H1 (cell line): ENCODE measurements around the gene PIGC. TPM values are rescaled to one million over a fixed set of nuclear protein-coding genes. Genes with fewer than 3 reads are reported as not detected.

Experiments used
- CREB1 ChIP-seq: IDR thresholded peaks from 2 replicates; pipeline ENCODE4 v1.6.1; 2012; ENCODE audit warnings: inconsistent platforms
- POU5F1 ChIP-seq: IDR thresholded peaks from 2 replicates; pipeline ENCODE4 v1.6.1; 2011; ENCODE audit warnings: low read depth, mild to moderate bottlenecking, low read length, moderate library complexity
- SAP30 ChIP-seq: fragments of 300-600 bp; sonication (generic); IDR thresholded peaks from 2 replicates; pipeline ENCODE4 v1.7.1; 2012; ENCODE audit warnings: low read length, moderate library complexity, mild to moderate bottlenecking, inconsistent platforms; ENCODE audit not compliant: insufficient read depth, insufficient replicate concordance
- SP1 ChIP-seq: IDR thresholded peaks from 2 replicates; pipeline ENCODE4 v1.6.1; 2011; ENCODE audit warnings: low read depth, low read length
- SP2 ChIP-seq: IDR thresholded peaks from 2 replicates; pipeline ENCODE4 v1.6.1; 2012; ENCODE audit warnings: mild to moderate bottlenecking, low read length, inconsistent platforms
- TCF12 ChIP-seq: IDR thresholded peaks from 2 replicates; pipeline ENCODE4 v1.6.1; 2011; ENCODE audit warnings: low read depth, mild to moderate bottlenecking, low read length
- polyA plus RNA-seq, 7 experiments: library from polyadenylated mRNA; depleted of rRNA in 3 of 7; stranded (reverse) in 5 of 7; unstranded in 2 of 7; fragments of >200 nt in 5 of 7; fragments of 200-250 nt in 2 of 7; gene quantifications; 1 replicate in 5 of 7; 2 replicates in 1 of 7; 4 replicates in 1 of 7; pipeline versions ENCODE4 v1.2.1 to v1.2.3, GENCODE V29; 2011 to 2013; ENCODE audit warnings: missing spikeins in 2 of 7, mixed read lengths in 2 of 7
- total RNA-seq: library from RNA; stranded (reverse); fragmentation: NEBNext Ultra II Directional; extraction: Animal tissue kit (Norgen Biotek cat#: 25700); gene quantifications from 2 replicates; pipeline ENCODE4 v1.2.1, GENCODE V29; 2021
- TF ChIP-seq, protein P1 (sequence below): IDR thresholded peaks from 2 replicates; pipeline ENCODE4 v1.6.1; 2012; ENCODE audit warnings: low read length, inconsistent platforms
- TF ChIP-seq, protein P2 (sequence below): IDR thresholded peaks from 2 replicates; pipeline ENCODE4 v1.6.1; 2011; ENCODE audit warnings: low read depth, mild to moderate bottlenecking, low read length; ENCODE audit not compliant: insufficient read depth

The PIGC gene
- total and polyA plus RNA-seq, 2 of the 8 experiments (the other 6 are each of a cell fraction or from before 2014, with no cell fraction given) = 21.0 to 39.3 TPM

DNA sequence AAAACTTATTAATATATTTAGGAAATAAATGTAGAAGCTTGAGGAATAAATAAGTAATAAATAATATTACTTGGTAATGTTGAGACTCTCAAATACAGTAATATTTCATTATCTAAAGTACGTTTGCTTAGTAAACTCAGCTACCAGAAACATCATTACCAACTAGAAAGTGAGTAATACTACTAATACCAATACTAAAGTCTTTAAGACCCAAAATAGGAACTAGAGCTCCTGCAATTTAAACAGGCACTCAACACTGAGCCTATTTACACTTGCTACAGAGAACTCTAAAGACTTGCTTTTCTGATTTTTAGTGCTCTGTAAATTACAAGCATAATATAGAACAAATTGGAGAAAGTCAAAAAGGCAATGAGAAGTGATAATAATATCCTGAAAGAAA lies 36.9 kb downstream of the PIGC start (continued):
- TF ChIP-seq, protein P1, sequence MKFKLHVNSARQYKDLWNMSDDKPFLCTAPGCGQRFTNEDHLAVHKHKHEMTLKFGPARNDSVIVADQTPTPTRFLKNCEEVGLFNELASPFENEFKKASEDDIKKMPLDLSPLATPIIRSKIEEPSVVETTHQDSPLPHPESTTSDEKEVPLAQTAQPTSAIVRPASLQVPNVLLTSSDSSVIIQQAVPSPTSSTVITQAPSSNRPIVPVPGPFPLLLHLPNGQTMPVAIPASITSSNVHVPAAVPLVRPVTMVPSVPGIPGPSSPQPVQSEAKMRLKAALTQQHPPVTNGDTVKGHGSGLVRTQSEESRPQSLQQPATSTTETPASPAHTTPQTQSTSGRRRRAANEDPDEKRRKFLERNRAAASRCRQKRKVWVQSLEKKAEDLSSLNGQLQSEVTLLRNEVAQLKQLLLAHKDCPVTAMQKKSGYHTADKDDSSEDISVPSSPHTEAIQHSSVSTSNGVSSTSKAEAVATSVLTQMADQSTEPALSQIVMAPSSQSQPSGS = no peak
- TF ChIP-seq SP2 = no peak
- TF ChIP-seq CREB1 = no peak
- TF ChIP-seq POU5F1 = no peak
- TF ChIP-seq, protein P2, sequence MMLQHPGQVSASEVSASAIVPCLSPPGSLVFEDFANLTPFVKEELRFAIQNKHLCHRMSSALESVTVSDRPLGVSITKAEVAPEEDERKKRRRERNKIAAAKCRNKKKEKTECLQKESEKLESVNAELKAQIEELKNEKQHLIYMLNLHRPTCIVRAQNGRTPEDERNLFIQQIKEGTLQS = no peak
- no peak for TF ChIP-seq TCF12
- TF ChIP-seq SAP30 = no peak
- no peak for TF ChIP-seq SP1
